ENCODE data around the gene HPS5. TPM values are rescaled to one million over a fixed set of nuclear protein-coding genes. Genes with fewer than 3 reads are reported as not detected.
A peak's percentile ranks its signal among the peaks of the same experiment; 100 is the strongest.

HPS5 gene
- total and polyA plus RNA-seq, 12 donors: 5.3 to 14.9 (median 11.7) TPM

GRCh38 chr11:18307461-18308139 is 14.3 kb downstream of the HPS5 start:
- Histone ChIP-seq H3K4me3 (no peak overlapping the region), H3K36me3 (peaks cover 0 to 95% (median 51%) of the 10 kb centered on the region in 9 donors), H3K9me3 (no peaks in the 10 kb centered on the region), H3K4me1 (peaks cover 0 to 14% (median 2%) of the 10 kb centered on the region in 9 donors), H3K27ac (no peak overlapping the region), H3K27me3 (no peaks in the 10 kb centered on the region)
- DNase-seq (no peak), ATAC-seq (no peak)
- 94 to 97% methylated on average over 2 of the region's 2 CpGs for WGBS, 2 donors
- TF ChIP-seq CTCF (IDR thresholded peaks at IDR 0.05): no peak
- intact Hi-C loops (cut with DNase I): no loop called here

GRCh38 chr11:18304745-18305144 is 17.2 kb downstream of the HPS5 start:
- no peak for DNase-seq
- intact Hi-C loops (cut with DNase I): no loop called here
- no peak overlapping the region for H3K27ac ChIP-seq
- no peak for TF ChIP-seq CTCF (IDR thresholded peaks at IDR 0.05)
- no peaks in the 10 kb centered on the region for H3K4me1 ChIP-seq
- no peaks in the 10 kb centered on the region for H3K9me3 ChIP-seq
- ATAC-seq: no peak
- no peak overlapping the region for H3K4me3 ChIP-seq
- no peaks in the 10 kb centered on the region for H3K27me3 ChIP-seq
- H3K36me3 ChIP-seq: peaks cover 0 to 100% (median 50%) of the 10 kb centered on the region in 9 donors

GRCh38 chr11:18299721-18300120 is 22.2 kb downstream of the HPS5 start:
- DNase-seq: no peak
- Histone ChIP-seq H3K9me3 (no peaks in the 10 kb centered on the region), H3K27ac (peak overlapping the region in 1 of 10 donors; percentile 49), H3K4me1 (no peaks in the 10 kb centered on the region), H3K27me3 (no peaks in the 10 kb centered on the region), H3K4me3 (no peak overlapping the region), H3K36me3 (peaks cover 0 to 100% (median 58%) of the 10 kb centered on the region in 9 donors)
- no peak for ATAC-seq
- no peak for TF ChIP-seq CTCF (IDR thresholded peaks at IDR 0.05)
- intact Hi-C loops (cut with DNase I): no loop called here

GRCh38 chr11:18295316-18295715 is 26.6 kb downstream of the HPS5 start:
- 94 to 99% methylated on average over 2 of the region's 2 CpGs for WGBS, 2 donors
- no peak overlapping the region for H3K27ac ChIP-seq
- H3K27me3 ChIP-seq: no peaks in the 10 kb centered on the region
- H3K4me3 ChIP-seq: no peak overlapping the region
- no peak for TF ChIP-seq CTCF (IDR thresholded peaks at IDR 0.05)
- no peak for DNase-seq
- peaks cover 0 to 100% (median 74%) of the 10 kb centered on the region in 9 donors for H3K36me3 ChIP-seq
- intact Hi-C loops (cut with DNase I): no loop called here
- ATAC-seq: no peak
- no peaks in the 10 kb centered on the region for H3K4me1 ChIP-seq
- H3K9me3 ChIP-seq: no peaks in the 10 kb centered on the region

Measured in heart right ventricle (tissue), 16 donors.